Activated T-cell treated with anti-CD3 and anti-CD28 coated beads, Interleukin-2, amount 50 U/mL, for 4 hours (primary cell): ENCODE data around the gene DSP. TPM values are rescaled to one million over a fixed set of nuclear protein-coding genes. Genes with fewer than 3 reads are reported as not detected.

Experiments used
- ATAC-seq, 2 donors: fragments of 200-7000 bp; cut with Tn5 transposase; one replicate each; pipeline ENCODE4 v1.10.0; 2021
- DNase-seq: peaks from one replicate; pipeline ENCODE4 v3.0.0-alpha.2; 2020
- H3K27me3 Mint-ChIP-seq: one replicate; pipeline ENCODE4 v1.8.0; 2021; ENCODE audit warnings: low read depth, mixed read lengths
- H3K36me3 Mint-ChIP-seq: one replicate; pipeline ENCODE4 v1.8.0; 2022; ENCODE audit warnings: mixed read lengths; ENCODE audit not compliant: insufficient read depth
- H3K4me1 Mint-ChIP-seq: one replicate; pipeline ENCODE4 v1.8.0; 2021; ENCODE audit warnings: low read depth, mixed read lengths
- H3K4me3 Mint-ChIP-seq: one replicate; pipeline ENCODE4 v1.8.0; 2021; ENCODE audit warnings: mild to moderate bottlenecking, moderate library complexity, mixed read lengths
- H3K9me3 Mint-ChIP-seq: one replicate; pipeline ENCODE4 v1.8.0; 2021; ENCODE audit warnings: mixed read lengths
- total RNA-seq, 3 donors: library from RNA; stranded (reverse); gene quantifications; one replicate each; pipeline ENCODE4 v1.2.1, GENCODE V29; 2021

DSP gene
- under 1 TPM; 0.14 to 0.29 (median 0.23) TPM for total RNA-seq

- Mint-ChIP-seq H3K9me3 (no peaks in the 10 kb centered on the region), H3K36me3 (no peaks in the 10 kb centered on the region), H3K4me3 (peak within 1 kb of the TSS; percentile 72), H3K4me1 (peaks cover 13% of the 10 kb centered on the region), H3K27me3 (peaks cover 74% of the 10 kb centered on the region)
- DNase-seq (peak; percentile 14), ATAC-seq (peak; percentile 74 to 82)
Measured at GRCh38 chr6:7541175-7542064, at the start of gene DSP. TSS of gene DSP (plus strand) at chr6:7541671. CDS start at chr6:7541916, 245 bp downstream.

GRCh38 chr6:7493866-7494265 lies 47.6 kb upstream of the DSP start:
- Mint-ChIP-seq H3K27me3 (peaks cover 17% of the 10 kb centered on the region), H3K4me1 (no peaks in the 10 kb centered on the region), H3K36me3 (no peaks in the 10 kb centered on the region), H3K4me3 (no peak overlapping the region), H3K9me3 (no peaks in the 10 kb centered on the region)
- no peak for DNase-seq
- ATAC-seq: no peak

- no peaks in the 10 kb centered on the region for H3K36me3 Mint-ChIP-seq
- DNase-seq (no peak), ATAC-seq (no peak)
- H3K27me3 Mint-ChIP-seq: peaks cover 15% of the 10 kb centered on the region
- no peaks in the 10 kb centered on the region for H3K9me3 Mint-ChIP-seq
- H3K4me3 Mint-ChIP-seq: no peak overlapping the region
- no peaks in the 10 kb centered on the region for H3K4me1 Mint-ChIP-seq
Measured at GRCh38 chr6:7494638-7495037, 46.8 kb upstream of the DSP start.

GRCh38 chr6:7496266-7496875 lies 45.1 kb upstream of the DSP start:
- Mint-ChIP-seq H3K27me3 (peaks cover 18% of the 10 kb centered on the region), H3K9me3 (no peaks in the 10 kb centered on the region), H3K4me1 (no peaks in the 10 kb centered on the region), H3K4me3 (no peak overlapping the region), H3K36me3 (no peaks in the 10 kb centered on the region)
- DNase-seq (no peak), ATAC-seq (no peak)

GRCh38 chr6:7500752-7501282 lies 40.7 kb upstream of the DSP start:
- H3K36me3 Mint-ChIP-seq: no peaks in the 10 kb centered on the region
- H3K27me3 Mint-ChIP-seq: peaks cover 14% of the 10 kb centered on the region
- no peaks in the 10 kb centered on the region for H3K9me3 Mint-ChIP-seq
- no peak for DNase-seq
- H3K4me3 Mint-ChIP-seq: no peak overlapping the region
- no peak for ATAC-seq
- H3K4me1 Mint-ChIP-seq: no peaks in the 10 kb centered on the region

GRCh38 chr6:7502743-7503142 lies 38.7 kb upstream of the DSP start:
- Mint-ChIP-seq H3K4me3 (no peak overlapping the region), H3K4me1 (no peaks in the 10 kb centered on the region), H3K9me3 (no peaks in the 10 kb centered on the region), H3K36me3 (no peaks in the 10 kb centered on the region), H3K27me3 (peaks cover 14% of the 10 kb centered on the region)
- ATAC-seq (no peak), DNase-seq (no peak)

GRCh38 chr6:7504041-7504440 lies 37.4 kb upstream of the DSP start:
- DNase-seq: no peak
- H3K4me1 Mint-ChIP-seq: no peaks in the 10 kb centered on the region
- H3K9me3 Mint-ChIP-seq: no peaks in the 10 kb centered on the region
- no peak for ATAC-seq
- H3K27me3 Mint-ChIP-seq: peaks cover 14% of the 10 kb centered on the region
- no peaks in the 10 kb centered on the region for H3K36me3 Mint-ChIP-seq
- no peak overlapping the region for H3K4me3 Mint-ChIP-seq

- DNase-seq: no peak
- no peaks in the 10 kb centered on the region for H3K9me3 Mint-ChIP-seq
- ATAC-seq: peak in 1 of 2 donors; percentile 40
Measured at GRCh38 chr6:7505189-7505699, 36.2 kb upstream of the DSP start.

GRCh38 chr6:7507600-7507999 lies 33.9 kb upstream of the DSP start:
- ATAC-seq (no peak), DNase-seq (no peak)
- peaks cover 13% of the 10 kb centered on the region for H3K27me3 Mint-ChIP-seq
- H3K4me1 Mint-ChIP-seq: no peaks in the 10 kb centered on the region
- no peaks in the 10 kb centered on the region for H3K36me3 Mint-ChIP-seq
- H3K4me3 Mint-ChIP-seq: no peak overlapping the region
- no peaks in the 10 kb centered on the region for H3K9me3 Mint-ChIP-seq

More at GRCh38 chr6:7505189-7505699, 36.2 kb upstream of the DSP start:
- H3K4me3 Mint-ChIP-seq: no peak overlapping the region
- no peaks in the 10 kb centered on the region for H3K36me3 Mint-ChIP-seq
- peaks cover 14% of the 10 kb centered on the region for H3K27me3 Mint-ChIP-seq
- H3K4me1 Mint-ChIP-seq: no peaks in the 10 kb centered on the region

- ATAC-seq (no peak), DNase-seq (no peak)
- Mint-ChIP-seq H3K4me3 (no peak overlapping the region), H3K36me3 (no peaks in the 10 kb centered on the region), H3K27me3 (peaks cover 8% of the 10 kb centered on the region), H3K4me1 (no peaks in the 10 kb centered on the region), H3K9me3 (no peaks in the 10 kb centered on the region)
Measured at GRCh38 chr6:7512320-7512719, 29.2 kb upstream of the DSP start.

GRCh38 chr6:7513529-7513928 lies 27.9 kb upstream of the DSP start:
- Mint-ChIP-seq H3K4me3 (no peak overlapping the region), H3K9me3 (no peaks in the 10 kb centered on the region), H3K27me3 (peaks cover 8% of the 10 kb centered on the region), H3K36me3 (no peaks in the 10 kb centered on the region), H3K4me1 (no peaks in the 10 kb centered on the region)
- ATAC-seq (no peak), DNase-seq (no peak)

GRCh38 chr6:7515363-7515762 lies 26.1 kb upstream of the DSP start:
- Mint-ChIP-seq H3K4me1 (no peaks in the 10 kb centered on the region), H3K9me3 (no peaks in the 10 kb centered on the region), H3K27me3 (peaks cover 9% of the 10 kb centered on the region), H3K36me3 (no peaks in the 10 kb centered on the region), H3K4me3 (no peak overlapping the region)
- DNase-seq (no peak), ATAC-seq (no peak)

GRCh38 chr6:7518877-7519276 lies 22.6 kb upstream of the DSP start:
- Mint-ChIP-seq H3K36me3 (no peaks in the 10 kb centered on the region), H3K27me3 (peaks cover 13% of the 10 kb centered on the region), H3K4me1 (no peaks in the 10 kb centered on the region), H3K9me3 (no peaks in the 10 kb centered on the region), H3K4me3 (no peak overlapping the region)
- ATAC-seq (no peak), DNase-seq (no peak)

GRCh38 chr6:7522873-7523272 lies 18.6 kb upstream of the DSP start:
- Mint-ChIP-seq H3K27me3 (peaks cover 44% of the 10 kb centered on the region), H3K4me3 (no peak overlapping the region), H3K9me3 (no peaks in the 10 kb centered on the region), H3K4me1 (no peaks in the 10 kb centered on the region), H3K36me3 (no peaks in the 10 kb centered on the region)
- no peak for DNase-seq
- no peak for ATAC-seq
